KMS-11 (cell line): ENCODE data around the gene MAP3K6.

ENCODE experiments used
- H2AFZ ChIP-seq: fragments of 200-600 bp; sonication (generic); 2 replicates; pipeline ENCODE4 v1.6.1; 2016; ENCODE audit warnings: antibody characterized with exemption, mixed run types, low read depth
- H3K27ac ChIP-seq: fragments of 200-600 bp; sonication (generic); 2 replicates; pipeline ENCODE4 v1.6.1; 2016; ENCODE audit warnings: mild to moderate bottlenecking, mixed run types
- H3K27me3 ChIP-seq: fragments of 200-600 bp; sonication (generic); 2 replicates; pipeline ENCODE4 v1.6.1; 2017; ENCODE audit warnings: mild to moderate bottlenecking, low read depth, mixed run types, moderate library complexity; ENCODE audit not compliant: insufficient read depth
- H3K36me3 ChIP-seq: fragments of 200-600 bp; sonication (generic); 2 replicates; pipeline ENCODE4 v1.6.1; 2017; ENCODE audit warnings: mild to moderate bottlenecking, mixed run types; ENCODE audit not compliant: insufficient read depth
- H3K4me1 ChIP-seq: fragments of 200-600 bp; sonication (generic); 2 replicates; pipeline ENCODE4 v1.6.1; 2016; ENCODE audit warnings: mild to moderate bottlenecking, low read depth, mixed run types; ENCODE audit not compliant: poor library complexity, severe bottlenecking
- H3K4me2 ChIP-seq: fragments of 200-600 bp; sonication (generic); 2 replicates; pipeline ENCODE4 v1.7.0; 2016; ENCODE audit warnings: mild to moderate bottlenecking, mixed run types
- H3K4me3 ChIP-seq: fragments of 200-600 bp; sonication (generic); IDR thresholded peaks from 2 replicates; pipeline ENCODE4 v1.6.1; 2017; ENCODE audit warnings: low read depth, low read length, mixed read lengths; ENCODE audit not compliant: insufficient read depth
- H3K79me2 ChIP-seq: fragments of 200-600 bp; sonication (generic); 2 replicates; pipeline ENCODE4 v1.6.1; 2016; ENCODE audit warnings: low read depth, mixed run types; ENCODE audit not compliant: insufficient read depth
- H3K9ac ChIP-seq: fragments of 200-600 bp; sonication (generic); 2 replicates; pipeline ENCODE4 v1.6.1; 2016; ENCODE audit warnings: mild to moderate bottlenecking, mixed run types
- H4K20me1 ChIP-seq: fragments of 200-600 bp; sonication (generic); 2 replicates; pipeline ENCODE4 v1.6.1; 2016; ENCODE audit warnings: mild to moderate bottlenecking, mixed run types; ENCODE audit not compliant: insufficient read depth
- CTCF ChIP-seq: fragments of 200-600 bp; sonication (generic); conservative IDR thresholded peaks from 2 replicates; pipeline ENCODE4 v1.6.1; 2017; ENCODE audit warnings: low read depth, mild to moderate bottlenecking, antibody characterized with exemption, low read length, moderate library complexity, mixed read lengths

The MAP3K6 gene

GRCh38 chr1:27357281-27358037 is 9.3 kb downstream of the MAP3K6 start:
- Histone ChIP-seq H3K79me2 (no peaks in the 10 kb centered on the region), H3K9ac (no peak overlapping the region), H3K27ac (no peak overlapping the region), H4K20me1 (no peaks in the 10 kb centered on the region), H3K36me3 (no peaks in the 10 kb centered on the region), H3K4me2 (peak overlapping the region; percentile 79), H3K4me3 (no peak overlapping the region), H3K27me3 (no peaks in the 10 kb centered on the region), H2AFZ (peak overlapping the region; percentile 79), H3K4me1 (peaks cover 7% of the 10 kb centered on the region)
- peak; percentile 85 for TF ChIP-seq CTCF

DNA sequence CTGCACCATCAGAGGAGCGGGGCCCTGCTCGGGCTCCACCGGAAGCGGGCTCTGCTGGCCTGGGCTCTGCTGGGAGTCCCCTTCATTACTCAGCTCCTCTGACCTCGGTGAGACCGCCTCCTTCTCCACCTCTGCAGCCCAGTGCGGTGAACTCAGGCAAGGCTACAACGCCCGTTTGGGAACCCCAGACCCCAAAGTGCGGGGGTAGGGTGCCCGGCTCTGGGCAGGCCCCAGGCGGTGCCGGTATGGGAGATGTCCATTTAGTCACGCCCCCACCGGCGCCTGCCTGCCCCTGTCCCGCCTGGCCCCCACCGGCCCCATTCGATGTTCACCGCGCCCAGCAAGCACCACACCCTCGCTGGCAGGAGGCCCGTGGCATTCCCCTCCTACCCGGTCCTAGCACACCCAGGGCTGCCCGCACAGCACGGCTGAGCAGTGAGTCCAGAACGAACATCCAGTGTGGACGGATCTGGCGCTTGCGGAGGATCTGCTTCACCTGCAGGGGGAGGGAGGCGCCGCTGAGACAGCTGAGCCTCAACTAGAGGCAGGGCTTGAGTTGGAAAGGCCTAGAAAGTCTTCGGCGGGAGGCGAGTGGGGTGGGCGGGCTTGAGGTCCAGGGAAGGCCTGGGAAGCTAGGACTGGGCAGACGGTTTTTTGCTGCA is 10.0 kb downstream of the MAP3K6 start:
- Histone ChIP-seq H3K27ac (no peak overlapping the region), H3K79me2 (no peaks in the 10 kb centered on the region), H3K4me2 (peak overlapping the region; percentile 79; the same call in 1 of the 2 replicates), H3K27me3 (no peaks in the 10 kb centered on the region), H3K4me1 (peaks cover 7% of the 10 kb centered on the region), H3K4me3 (no peak overlapping the region), H3K9ac (no peak overlapping the region), H2AFZ (peak overlapping the region; percentile 79), H4K20me1 (no peaks in the 10 kb centered on the region), H3K36me3 (no peaks in the 10 kb centered on the region)
- TF ChIP-seq CTCF = no peak

GRCh38 chr1:27356277-27356618 is 10.5 kb downstream of the MAP3K6 start:
- Histone ChIP-seq H2AFZ (no peak overlapping the region), H3K4me2 (no peak overlapping the region), H3K36me3 (no peaks in the 10 kb centered on the region), H3K4me1 (peaks cover 7% of the 10 kb centered on the region), H3K27ac (no peak overlapping the region), H4K20me1 (no peaks in the 10 kb centered on the region), H3K27me3 (no peaks in the 10 kb centered on the region), H3K79me2 (no peaks in the 10 kb centered on the region), H3K4me3 (no peak overlapping the region), H3K9ac (no peak overlapping the region)
- no peak for TF ChIP-seq CTCF

DNA sequence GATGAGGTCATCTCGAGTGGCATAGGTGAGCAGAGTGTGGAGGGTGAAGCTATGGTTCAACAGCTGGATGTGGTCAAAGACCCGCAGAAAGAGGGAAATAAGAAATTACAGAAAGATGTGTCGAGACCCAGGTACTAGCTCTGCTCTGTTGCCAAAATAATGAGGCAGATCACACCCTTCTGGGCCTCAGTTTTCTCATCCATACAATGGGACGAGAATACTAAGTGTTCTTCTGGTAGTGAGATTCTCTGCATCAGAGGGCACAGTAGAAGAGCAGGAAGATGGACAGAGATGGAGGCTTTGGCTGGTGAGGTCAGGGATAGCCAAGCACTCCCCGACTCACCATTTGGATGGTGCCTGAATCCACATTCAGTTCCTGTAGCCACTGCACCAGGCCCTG is 11.1 kb downstream of the MAP3K6 start:
- H3K4me1 ChIP-seq = peaks cover 7% of the 10 kb centered on the region
- H4K20me1 ChIP-seq = no peaks in the 10 kb centered on the region
- no peak overlapping the region for H3K9ac ChIP-seq
- no peak overlapping the region for H3K27ac ChIP-seq
- H3K4me2 ChIP-seq = no peak overlapping the region
- no peaks in the 10 kb centered on the region for H3K79me2 ChIP-seq
- TF ChIP-seq CTCF = no peak
- no peak overlapping the region for H3K4me3 ChIP-seq
- H3K27me3 ChIP-seq = no peaks in the 10 kb centered on the region
- no peak overlapping the region for H2AFZ ChIP-seq
- no peaks in the 10 kb centered on the region for H3K36me3 ChIP-seq
